Cardiac fibroblast (primary cell): ENCODE data around the gene NXT1.
"Not testable (repeated sequence)": the region's sequence is repeated elsewhere in the genome, so short reads cannot be mapped to it uniquely, and the experiment has no call there.

Experiments used
- DNase-seq, 2 donors: peaks; one replicate each; pipeline versions ENCODE4 v3.0.0 to v3.0.0-alpha.2; 2010; ENCODE audit warnings: low read depth in 2 of 2
- H3K4me3 ChIP-seq, 2 donors: replicated peaks in 1 of 2; 1 replicate in 1 of 2; 2 replicates in 1 of 2; pipeline ENCODE4 v1.5.1; 2011; ENCODE audit warnings: low read depth in 2 of 2, low read length in 2 of 2, mild to moderate bottlenecking in 2 of 2, moderate library complexity in 1 of 2
- CTCF ChIP-seq: IDR thresholded peaks from one replicate; pipeline ENCODE4 v1.5.1; 2011; ENCODE audit warnings: low read depth, mild to moderate bottlenecking, low read length, inconsistent platforms

NXT1 gene

GRCh38 chr20:23305098-23305497, 45.5 kb upstream of the NXT1 start:
- DNase-seq = peak; percentile 54 to 84
- no peak overlapping the region for H3K4me3 ChIP-seq
- TF ChIP-seq CTCF = no peak

DNA sequence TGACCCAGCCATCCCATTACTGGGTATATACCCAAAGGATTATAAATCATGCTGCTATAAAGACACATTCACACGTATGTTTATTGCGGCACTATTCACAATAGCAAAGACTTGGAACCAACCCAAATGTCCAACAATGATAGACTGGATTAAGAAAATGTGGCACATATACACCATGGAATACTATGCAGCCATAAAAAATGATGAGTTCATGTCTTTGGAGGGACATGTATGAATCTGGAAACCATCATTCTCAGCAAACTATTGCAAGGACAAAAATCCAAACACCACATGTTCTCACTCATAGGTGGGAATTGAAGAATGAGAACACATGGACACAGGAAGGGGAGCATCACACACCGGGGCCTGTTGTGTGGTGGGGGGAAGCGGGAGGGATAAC, 43.2 kb upstream of the NXT1 start:
- not testable (repeated sequence) for H3K4me3 ChIP-seq, DNase-seq

- DNase-seq = no peak
- no peak for TF ChIP-seq CTCF
- no peak overlapping the region for H3K4me3 ChIP-seq
These were observed 42.6 kb upstream of the NXT1 start for GRCh38 chr20:23308024-23308423.

DNA sequence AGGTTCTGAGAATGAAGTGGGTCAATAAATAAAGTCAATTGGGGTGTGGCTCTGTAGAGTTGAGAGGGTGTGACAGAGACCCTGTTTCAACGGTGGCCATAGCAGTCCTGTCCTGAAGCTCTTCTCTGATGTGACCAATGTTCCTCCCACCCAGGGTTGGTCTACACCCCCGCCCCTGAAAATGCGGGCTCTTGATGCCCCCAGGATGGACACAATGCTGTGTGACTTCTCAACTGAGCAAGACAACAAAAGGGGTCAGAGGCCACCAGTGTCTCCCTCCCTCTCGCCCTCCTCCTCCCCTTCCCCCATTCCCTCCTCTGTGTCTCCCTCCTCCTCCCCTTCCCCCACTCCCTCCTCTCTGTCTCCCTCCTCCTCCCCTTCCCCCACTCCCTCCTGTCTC, 41.7 kb upstream of the NXT1 start:
- TF ChIP-seq CTCF = no peak

DNA sequence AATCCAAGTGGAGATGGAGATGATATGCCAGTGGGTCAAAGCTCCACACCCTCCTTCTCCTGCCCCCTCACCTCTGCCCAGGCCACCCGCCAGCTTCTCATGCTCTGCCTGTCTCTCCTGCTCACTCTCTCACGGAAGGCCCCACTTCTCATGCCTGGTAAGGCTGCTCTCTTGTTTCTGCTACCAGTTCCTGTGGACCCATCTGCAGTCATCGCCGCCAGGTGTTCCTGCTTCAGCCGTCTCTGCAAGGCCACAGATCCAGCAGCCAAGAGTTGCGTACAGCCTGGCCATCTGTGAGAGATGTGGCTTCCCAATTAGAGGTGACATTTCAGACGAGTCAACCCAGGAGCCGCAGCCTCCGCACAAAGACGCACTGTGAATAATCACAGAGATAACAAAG, 40.8 kb upstream of the NXT1 start:
- TF ChIP-seq CTCF = no peak
- no peak for DNase-seq
- no peak overlapping the region for H3K4me3 ChIP-seq

More for the DNA sequence above, 41.7 kb upstream of the NXT1 start:
- no peak for DNase-seq
- no peak overlapping the region for H3K4me3 ChIP-seq

GRCh38 chr20:23311947-23312506, 38.6 kb upstream of the NXT1 start:
- no peak overlapping the region for H3K4me3 ChIP-seq
- no peak for TF ChIP-seq CTCF
- DNase-seq = no peak

DNA sequence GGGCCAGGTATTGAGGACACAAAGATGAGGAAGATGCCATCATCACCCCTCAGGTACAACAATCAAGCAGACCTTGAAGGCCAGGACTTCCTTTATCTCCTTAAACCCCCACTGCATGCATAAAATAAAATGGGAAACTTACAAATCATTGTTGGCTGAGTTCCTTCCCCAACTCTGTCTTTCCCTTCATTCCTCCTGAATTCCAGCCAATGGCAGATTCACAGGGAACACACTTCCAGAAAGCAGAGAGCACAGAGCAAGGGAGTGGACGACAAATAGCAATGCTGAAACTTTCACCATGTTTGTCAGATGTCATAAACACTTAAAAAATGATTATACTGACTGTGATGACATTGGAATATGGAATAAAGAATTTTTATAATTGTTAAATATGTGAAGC, 37.3 kb upstream of the NXT1 start:
- H3K4me3 ChIP-seq = no peak overlapping the region
- TF ChIP-seq CTCF = no peak
- no peak for DNase-seq
